Stimulated activated CD4-positive, alpha-beta T cell treated with anti-CD3 and anti-CD28 coated beads, Interleukin-15, amount 100 ng/mL, for 48 hours (primary cell): Measurements from ENCODE around the gene RSPRY1.

ENCODE experiments used
- DNase-seq, 2 donors: peaks; one replicate each; pipeline ENCODE4 v3.0.0-alpha.2; 2020; ENCODE audit warnings: low read depth in 2 of 2

Gene RSPRY1

GRCh38 chr16:57185945-57186871, at the start of gene RSPRY1, which contains the start of gene PSME3IP1:
Gene RSPRY1 (plus strand): TSS chr16:57186329. CDS start chr16:57204659, 18,330 bp downstream.
Gene PSME3IP1 (minus strand): TSS chr16:57186039. CDS start chr16:57173854, 12,185 bp downstream.
- peak; percentile 98 for DNase-seq

GRCh38 chr16:57137043-57137442, 49.1 kb upstream of the RSPRY1 start:
- DNase-seq, result no peak

- DNase-seq, result no peak
Observed at GRCh38 chr16:57137566-57138273, 48.4 kb upstream of the RSPRY1 start.

GRCh38 chr16:57138281-57138935, 47.7 kb upstream of the RSPRY1 start:
- no peak for DNase-seq

- DNase-seq, result no peak
Observed at GRCh38 chr16:57140931-57141668, 45.0 kb upstream of the RSPRY1 start.

- DNase-seq, result peak in 1 of 2 donors; percentile 19
Observed at GRCh38 chr16:57141822-57142631, 44.1 kb upstream of the RSPRY1 start.

GRCh38 chr16:57143149-57143921, 42.8 kb upstream of the RSPRY1 start:
- DNase-seq, result no peak

GRCh38 chr16:57144027-57144426, 42.1 kb upstream of the RSPRY1 start:
- DNase-seq, result no peak

GRCh38 chr16:57145046-57146021, 40.8 kb upstream of the RSPRY1 start:
- no peak for DNase-seq

- no peak for DNase-seq
Observed at GRCh38 chr16:57146040-57146647, 40.0 kb upstream of the RSPRY1 start.

- no peak for DNase-seq
Observed at GRCh38 chr16:57146735-57147134, 39.4 kb upstream of the RSPRY1 start.

- DNase-seq, result no peak
Observed at GRCh38 chr16:57147381-57148221, 38.5 kb upstream of the RSPRY1 start.

GRCh38 chr16:57148481-57148880, 37.6 kb upstream of the RSPRY1 start:
- DNase-seq, result no peak

- DNase-seq, result no peak
Observed at GRCh38 chr16:57149391-57149790, 36.7 kb upstream of the RSPRY1 start.

GRCh38 chr16:57150682-57151330, 35.3 kb upstream of the RSPRY1 start:
- DNase-seq, result no peak

- DNase-seq, result no peak
Observed at GRCh38 chr16:57151369-57151768, 34.8 kb upstream of the RSPRY1 start.
